GM18519 (cell line): ENCODE measurements around the gene SLC12A9.
"Not testable (repeated sequence)": the region's sequence is repeated elsewhere in the genome, so short reads cannot be mapped to it uniquely, and the experiment has no call there.

Experiments used
- ATAC-seq: cut with Tn5 transposase; IDR thresholded peaks from one replicate; pipeline ENCODE4 v1.9.1; 2021; ENCODE audit warnings: mild to moderate bottlenecking, moderate library complexity; ENCODE audit not compliant: unreplicated experiment, low FRiP score

Gene SLC12A9

GRCh38 chr7:100825751-100826513 lies 26.6 kb upstream of the SLC12A9 start:
- no peak for ATAC-seq

- ATAC-seq, result no peak
Observed at GRCh38 chr7:100826514-100827329, 25.8 kb upstream of the SLC12A9 start.

- no peak for ATAC-seq
Observed at GRCh38 chr7:100827330-100828226, 24.9 kb upstream of the SLC12A9 start, which contains the start of gene EPHB4. Gene EPHB4, minus strand, starts transcription at chr7:100827523. Its CDS starts 493 bp downstream, at chr7:100827030.

- ATAC-seq, result no peak
Observed at GRCh38 chr7:100829150-100829716, 23.3 kb upstream of the SLC12A9 start.

- no peak for ATAC-seq
Observed at GRCh38 chr7:100830396-100830795, 22.1 kb upstream of the SLC12A9 start.

- ATAC-seq, result no peak
Observed at GRCh38 chr7:100832281-100832633, 20.3 kb upstream of the SLC12A9 start.

GRCh38 chr7:100835903-100836811 lies 16.4 kb upstream of the SLC12A9 start:
- ATAC-seq, result no peak

- no peak for ATAC-seq
Observed at GRCh38 chr7:100836812-100837098, 15.8 kb upstream of the SLC12A9 start.

- ATAC-seq, result no peak
Observed at GRCh38 chr7:100837099-100837836, 15.2 kb upstream of the SLC12A9 start.

GRCh38 chr7:100839361-100839760 lies 13.2 kb upstream of the SLC12A9 start:
- ATAC-seq, result no peak

- ATAC-seq, result no peak
Observed at GRCh38 chr7:100840470-100841100, 11.9 kb upstream of the SLC12A9 start.

GRCh38 chr7:100847360-100847759 lies 5.2 kb upstream of the SLC12A9 start:
- no peak for ATAC-seq

GRCh38 chr7:100854146-100854895 lies 1.8 kb downstream of the SLC12A9 start:
- no peak for ATAC-seq

GRCh38 chr7:100854899-100855298 lies 2.4 kb downstream of the SLC12A9 start:
- not testable (repeated sequence) for ATAC-seq

- ATAC-seq, result no peak
Observed at GRCh38 chr7:100855515-100855914, 3.0 kb downstream of the SLC12A9 start.

- ATAC-seq, result no peak
Observed at GRCh38 chr7:100856871-100857282, 4.4 kb downstream of the SLC12A9 start.

- no peak for ATAC-seq
Observed at GRCh38 chr7:100859856-100860255, 7.3 kb downstream of the SLC12A9 start.
